Ovary (tissue), 9 donors: ENCODE data around the gene ADAMTS2. TPM values are rescaled to one million over a fixed set of nuclear protein-coding genes. Genes with fewer than 3 reads are reported as not detected.
"Not testable (repeated sequence)": the region's sequence is repeated elsewhere in the genome, so short reads cannot be mapped to it uniquely, and the experiment has no call there.

Source experiments
- DNase-seq, 5 donors: peaks; one replicate each; pipeline ENCODE4 v3.0.0-alpha.2; 2019 to 2020
- H3K27ac ChIP-seq, 2 donors: fragments of 200-600 bp; one replicate each; pipeline versions ENCODE4 v1.5.1 to v1.8.0; 2019 to 2022
- H3K27me3 ChIP-seq: fragments of 200-600 bp; one replicate; pipeline ENCODE4 v1.8.0; 2022
- H3K36me3 ChIP-seq: fragments of 200-600 bp; sonication (generic); one replicate; pipeline ENCODE4 v1.5.1; 2019
- H3K4me1 ChIP-seq: one replicate; pipeline ENCODE4 v1.8.1; 2013; ENCODE audit warnings: mild to moderate bottlenecking, moderate library complexity; ENCODE audit not compliant: insufficient read depth
- H3K4me3 ChIP-seq: fragments of 200-600 bp; sonication (generic); one replicate; pipeline ENCODE4 v1.5.1; 2017
- H3K9me3 ChIP-seq, 2 donors: fragments of 200-600 bp in 1 of 2; sonication (generic) in 1 of 2; one replicate each; pipeline versions ENCODE4 v1.5.1 to v1.8.1; 2013 to 2019; ENCODE audit warnings: mild to moderate bottlenecking in 1 of 2, moderate library complexity in 1 of 2
- CTCF ChIP-seq, 3 donors: fragments of 450-650 bp in 2 of 3; fragments of 200-600 bp in 1 of 3; IDR thresholded peaks; one replicate each; pipeline versions ENCODE4 v1.5.1 to v1.8.0; 2016 to 2022; ENCODE audit warnings: antibody characterized with exemption in 3 of 3, mild to moderate bottlenecking in 1 of 3
- EP300 ChIP-seq: sonication (generic); formaldehyde crosslinking; IDR thresholded peaks from one replicate; pipeline ENCODE4 v1.6.1; 2017; ENCODE audit warnings: antibody characterized with exemption
- POLR2A ChIP-seq: fragments of 450-650 bp; IDR thresholded peaks from one replicate; pipeline ENCODE4 v1.6.1; 2017; ENCODE audit warnings: antibody characterized with exemption, mild to moderate bottlenecking, moderate library complexity
- WGBS, 3 donors: extraction: QIAGEN DNeasy Blood & Tissue Kit in 1 of 3; methylation state at CpG; one replicate each; pipeline versions ENCODE4 v1.1.5 to v1.1.7; 2013 to 2017; 5-methylcytosine and 5-hydroxymethylcytosine counted together
- intact Hi-C, 4 donors: fragments of 100-400 bp; cut with DNase I; formaldehyde crosslinking; loops; one replicate each; pipeline versions ENCODE4 v1.11.0 to v1.15.1; 2022 to 2023
- polyA plus RNA-seq, 2 donors: library from polyadenylated mRNA; stranded (reverse); fragments of 200-250 nt in 1 of 2; fragments of 350-450 nt in 1 of 2; fragmentation: Illumina TruSeq in 1 of 2; extraction: RNeasy Lipid Tissue Mini Kit (QIAGEN cat#74804) in 1 of 2; gene quantifications; one replicate each; pipeline ENCODE4 v1.2.3, GENCODE V29; 2013 to 2014
- total RNA-seq, 7 donors: library from RNA; depleted of rRNA in 2 of 7; stranded (reverse); fragments of >200 nt in 2 of 7; fragmentation: NEBNext Ultra II Directional in 3 of 7; extraction: Animal tissue kit (Norgen Biotek cat#: 25700) in 3 of 7; gene quantifications; one replicate each; pipeline versions ENCODE4 v1.1.0 to v1.2.4, GENCODE V29; 2016 to 2023
- donor health status: DM: no; HTN: no; CAD: no; lungs with moderate emphysema.
- donor health status: DM: no; HTN: no; CAD: no.
- donor health status: Bipolar disorder and iron deficiency.
- donor health status: DM: yes; HTN: yes; CAD: no.
- donor health status: DM: no; HTN: no; CAD: no.
- donor health status: DM: yes; HTN: yes; CAD: no.

ADAMTS2 gene
- total and polyA plus RNA-seq, 9 donors: 7.9 to 31.8 (median 11.5) TPM

DNA sequence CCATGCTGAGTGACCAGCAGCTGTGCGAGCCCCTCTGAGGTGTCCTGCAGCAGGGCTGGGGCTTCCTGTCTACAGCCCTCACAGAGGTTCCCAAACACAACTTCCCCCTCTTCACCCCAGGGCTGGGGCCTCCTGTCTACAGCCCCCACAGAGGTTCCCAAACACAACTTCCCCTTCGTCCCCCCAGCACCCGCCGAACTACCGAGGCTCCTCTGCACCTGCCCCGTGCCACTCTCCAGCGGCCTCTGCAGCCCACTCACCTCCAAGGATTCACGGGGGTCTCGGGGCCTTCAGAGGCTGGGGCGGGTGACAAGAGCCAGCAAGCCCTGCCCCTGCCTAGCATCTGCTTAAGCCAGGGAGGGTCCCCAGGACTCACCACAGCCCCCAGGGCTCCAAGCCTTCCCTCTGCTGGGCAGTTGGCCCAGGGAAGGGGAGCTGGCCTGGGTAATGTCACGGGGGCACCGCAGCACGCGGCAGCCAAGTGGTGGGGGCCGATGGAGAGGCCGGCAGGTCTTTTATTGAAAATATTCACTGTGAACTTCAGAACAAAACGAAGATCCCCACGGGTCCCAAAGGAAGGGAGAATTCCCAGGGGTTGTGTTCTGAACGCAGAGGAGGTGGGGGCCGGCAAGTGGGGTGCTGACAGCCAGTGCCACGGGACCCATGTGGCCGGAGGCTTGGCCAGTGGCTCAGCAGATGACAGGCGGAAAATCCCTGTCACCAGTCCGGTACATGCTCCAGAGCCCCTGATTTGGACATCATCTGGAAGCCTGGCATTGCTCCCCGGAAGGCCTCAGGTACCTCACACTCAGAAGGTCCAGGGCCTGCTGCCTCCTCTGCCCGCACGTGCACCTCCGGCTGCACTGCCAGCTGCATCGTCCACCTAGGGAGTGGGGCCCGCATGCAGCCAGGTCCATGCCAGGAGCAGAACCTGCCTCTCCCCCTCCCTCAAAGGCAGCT, 125.3 kb downstream of the ADAMTS2 start:
- 82 to 85% (median 83%) methylated on average over 30 of the region's 30 CpGs for WGBS, 3 donors
- Histone ChIP-seq H3K27me3 (no peaks in the 10 kb centered on the region), H3K36me3 (no peaks in the 10 kb centered on the region), H3K4me1 (peaks cover 4% of the 10 kb centered on the region), H3K4me3 (no peak overlapping the region), H3K9me3 (no peaks in the 10 kb centered on the region), H3K27ac (no peak overlapping the region)
- TF ChIP-seq EP300 (no peak), CTCF (IDR thresholded peaks at IDR 0.05) (no peak), POLR2A (no peak)
- intact Hi-C loops: no loop called here
- DNase-seq: no peak

DNA sequence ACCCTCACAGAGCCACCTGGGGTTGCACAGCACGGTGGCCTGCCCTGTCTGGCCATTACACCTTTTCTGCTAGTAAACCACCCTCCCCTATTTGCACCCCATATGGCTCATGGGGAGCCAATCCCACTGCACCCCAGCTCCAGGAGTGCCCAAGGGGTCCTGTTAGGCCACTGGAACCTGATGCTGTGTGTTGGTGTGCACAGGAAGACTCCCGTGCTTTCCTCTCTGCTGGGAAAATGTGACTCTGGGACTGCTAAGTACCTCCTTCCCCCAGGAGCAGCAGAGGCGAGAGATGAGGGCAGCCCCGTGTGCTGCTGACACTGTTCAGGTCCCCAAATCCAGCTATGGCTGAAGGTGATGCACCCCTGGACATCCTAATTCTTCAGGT, 126.3 kb downstream of the ADAMTS2 start:
- no peaks in the 10 kb centered on the region for H3K27me3 ChIP-seq
- H3K36me3 ChIP-seq: no peaks in the 10 kb centered on the region
- no peak overlapping the region for H3K27ac ChIP-seq
- WGBS, 3 donors: 85 to 88% (median 86%) methylated on average over 4 of the region's 4 CpGs
- TF ChIP-seq EP300: no peak
- no peak for TF ChIP-seq POLR2A
- no peak for TF ChIP-seq CTCF (IDR thresholded peaks at IDR 0.05)
- H3K9me3 ChIP-seq: no peaks in the 10 kb centered on the region
- H3K4me3 ChIP-seq: no peak overlapping the region
- DNase-seq: no peak
- H3K4me1 ChIP-seq: peaks cover 4% of the 10 kb centered on the region
- intact Hi-C loops: no loop called here

GRCh38 chr5:179217956-179218942, 127.0 kb downstream of the ADAMTS2 start:
- no peaks in the 10 kb centered on the region for H3K27me3 ChIP-seq
- peaks cover 4% of the 10 kb centered on the region for H3K4me1 ChIP-seq
- H3K27ac ChIP-seq: no peak overlapping the region
- WGBS, 3 donors: 53 to 74% (median 61%) methylated on average over 15 to 16 of the region's 16 CpGs
- intact Hi-C loops: no loop called here
- TF ChIP-seq EP300 (no peak), POLR2A (no peak)
- no peak for DNase-seq
- no peak overlapping the region for H3K4me3 ChIP-seq
- H3K9me3 ChIP-seq: no peaks in the 10 kb centered on the region
- no peaks in the 10 kb centered on the region for H3K36me3 ChIP-seq

- DNase-seq: no peak
- Histone ChIP-seq H3K27me3 (no peaks in the 10 kb centered on the region), H3K36me3 (no peaks in the 10 kb centered on the region), H3K27ac (no peak overlapping the region), H3K4me3 (no peak overlapping the region), H3K9me3 (no peaks in the 10 kb centered on the region), H3K4me1 (peaks cover 4% of the 10 kb centered on the region)
- intact Hi-C loops: no loop called here
- no peak for TF ChIP-seq CTCF (IDR thresholded peaks at IDR 0.05)
- TF ChIP-seq EP300: no peak
- 73 to 79% (median 78%) methylated on average over 3 of the region's 3 CpGs for WGBS, 3 donors
Observed at GRCh38 chr5:179217356-179217755, 127.9 kb downstream of the ADAMTS2 start.

DNA sequence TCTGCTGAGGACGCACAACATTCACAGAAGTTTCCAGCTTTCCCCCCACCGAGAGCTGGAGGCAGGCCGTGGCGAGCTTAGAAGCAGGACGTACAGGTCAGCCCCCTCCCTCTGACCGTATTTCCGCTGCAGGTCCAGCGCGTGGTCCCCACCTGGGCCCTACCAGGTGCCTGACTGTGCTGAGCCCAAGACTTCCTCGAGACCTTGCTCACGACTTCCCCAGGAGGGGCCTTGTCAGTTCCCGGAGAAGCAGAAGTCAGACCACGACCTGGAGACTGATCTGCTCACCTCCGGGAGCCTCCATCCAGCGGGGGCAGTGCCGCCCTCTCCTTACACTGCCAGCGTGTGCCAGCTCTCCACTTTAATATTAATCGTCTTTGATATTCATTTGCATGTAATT, 128.9 kb downstream of the ADAMTS2 start:
- H3K36me3 ChIP-seq, H3K4me1 ChIP-seq, H3K9me3 ChIP-seq, DNase-seq, intact Hi-C loops, H3K4me3 ChIP-seq, H3K27ac ChIP-seq, H3K27me3 ChIP-seq: not testable (repeated sequence)
- 94 to 96% (median 94%) methylated on average over 18 of the region's 18 CpGs for WGBS, 3 donors
